ENCODE measurements around the gene WWP2.
"Not testable (repeated sequence)": the region's sequence is repeated elsewhere in the genome, so short reads cannot be mapped to it uniquely, and the experiment has no call there.

WWP2 gene

GRCh38 chr16:69820926-69821541 lies 58.9 kb downstream of the WWP2 start:
- DNase-seq (ENCODE audit: low read depth in 1 of 2, low spot score in 1 of 2) = no peak
- in situ Hi-C loops (cut with HindIII; ENCODE audit: low pct_unique_long_range_greater_than_20kb, low sequenced_read_pairs) = no loop called here
- TF ChIP-seq JUND (IDR thresholded peaks at IDR 0.05; ENCODE audit: low read depth) = no peak

- in situ Hi-C loops (cut with HindIII; ENCODE audit: low pct_unique_long_range_greater_than_20kb, low sequenced_read_pairs) = no loop called here
- no peak for TF ChIP-seq JUND (IDR thresholded peaks at IDR 0.05; ENCODE audit: low read depth)
- DNase-seq (ENCODE audit: low read depth in 1 of 2, low spot score in 1 of 2) = no peak
Measured at GRCh38 chr16:69821844-69822173, 59.7 kb downstream of the WWP2 start.

GRCh38 chr16:69822174-69822935 lies 60.2 kb downstream of the WWP2 start:
- in situ Hi-C loops (cut with HindIII; ENCODE audit: low pct_unique_long_range_greater_than_20kb, low sequenced_read_pairs) = no loop called here

GRCh38 chr16:69823831-69824563 lies 61.9 kb downstream of the WWP2 start:
- no peak for TF ChIP-seq JUND (IDR thresholded peaks at IDR 0.05; ENCODE audit: low read depth)
- no peak for DNase-seq (ENCODE audit: low read depth in 1 of 2, low spot score in 1 of 2)
- in situ Hi-C loops (cut with HindIII; ENCODE audit: low pct_unique_long_range_greater_than_20kb, low sequenced_read_pairs) = no loop called here

More at GRCh38 chr16:69822174-69822935, 60.2 kb downstream of the WWP2 start:
- no peak for DNase-seq (ENCODE audit: low read depth in 1 of 2, low spot score in 1 of 2)
- TF ChIP-seq JUND (IDR thresholded peaks at IDR 0.05; ENCODE audit: low read depth) = no peak

GRCh38 chr16:69824564-69825142 lies 62.5 kb downstream of the WWP2 start:
- in situ Hi-C loops (cut with HindIII; ENCODE audit: low pct_unique_long_range_greater_than_20kb, low sequenced_read_pairs); DNase-seq (ENCODE audit: low read depth in 1 of 2, low spot score in 1 of 2): not testable (repeated sequence)

- in situ Hi-C loops (cut with HindIII; ENCODE audit: low pct_unique_long_range_greater_than_20kb, low sequenced_read_pairs) = no loop called here
- DNase-seq (ENCODE audit: low read depth in 1 of 2, low spot score in 1 of 2) = no peak
- no peak for TF ChIP-seq JUND (IDR thresholded peaks at IDR 0.05; ENCODE audit: low read depth)
Measured at GRCh38 chr16:69827524-69827923, 65.4 kb downstream of the WWP2 start.

- DNase-seq (ENCODE audit: low read depth in 1 of 2, low spot score in 1 of 2) = no peak
- no peak for TF ChIP-seq JUND (IDR thresholded peaks at IDR 0.05; ENCODE audit: low read depth)
- in situ Hi-C loops (cut with HindIII; ENCODE audit: low pct_unique_long_range_greater_than_20kb, low sequenced_read_pairs) = no loop called here
Measured at GRCh38 chr16:69829338-69829737, 67.2 kb downstream of the WWP2 start.

GRCh38 chr16:69830146-69830533 lies 68.0 kb downstream of the WWP2 start:
- no peak for TF ChIP-seq JUND (IDR thresholded peaks at IDR 0.05; ENCODE audit: low read depth)
- no peak for DNase-seq (ENCODE audit: low read depth in 1 of 2, low spot score in 1 of 2)
- in situ Hi-C loops (cut with HindIII; ENCODE audit: low pct_unique_long_range_greater_than_20kb, low sequenced_read_pairs) = no loop called here

- no peak for TF ChIP-seq JUND (IDR thresholded peaks at IDR 0.05; ENCODE audit: low read depth)
- in situ Hi-C loops (cut with HindIII; ENCODE audit: low pct_unique_long_range_greater_than_20kb, low sequenced_read_pairs) = no loop called here
- peak in 1 of 2 experiments; percentile 13 for DNase-seq (ENCODE audit: low read depth in 1 of 2, low spot score in 1 of 2)
Measured at GRCh38 chr16:69830534-69831211, 68.5 kb downstream of the WWP2 start.

- DNase-seq (ENCODE audit: low read depth in 1 of 2, low spot score in 1 of 2) = no peak
- in situ Hi-C loops (cut with HindIII; ENCODE audit: low pct_unique_long_range_greater_than_20kb, low sequenced_read_pairs) = no loop called here
- TF ChIP-seq JUND (IDR thresholded peaks at IDR 0.05; ENCODE audit: low read depth) = no peak
Measured at GRCh38 chr16:69831212-69832123, 69.3 kb downstream of the WWP2 start.

- DNase-seq (ENCODE audit: low read depth in 1 of 2, low spot score in 1 of 2) = no peak
- no peak for TF ChIP-seq JUND (IDR thresholded peaks at IDR 0.05; ENCODE audit: low read depth)
- in situ Hi-C loops (cut with HindIII; ENCODE audit: low pct_unique_long_range_greater_than_20kb, low sequenced_read_pairs) = no loop called here
Measured at GRCh38 chr16:69833357-69834282, 71.5 kb downstream of the WWP2 start.

All from T47D (cell line).